ENCODE data around the gene ATG2A.

DNA sequence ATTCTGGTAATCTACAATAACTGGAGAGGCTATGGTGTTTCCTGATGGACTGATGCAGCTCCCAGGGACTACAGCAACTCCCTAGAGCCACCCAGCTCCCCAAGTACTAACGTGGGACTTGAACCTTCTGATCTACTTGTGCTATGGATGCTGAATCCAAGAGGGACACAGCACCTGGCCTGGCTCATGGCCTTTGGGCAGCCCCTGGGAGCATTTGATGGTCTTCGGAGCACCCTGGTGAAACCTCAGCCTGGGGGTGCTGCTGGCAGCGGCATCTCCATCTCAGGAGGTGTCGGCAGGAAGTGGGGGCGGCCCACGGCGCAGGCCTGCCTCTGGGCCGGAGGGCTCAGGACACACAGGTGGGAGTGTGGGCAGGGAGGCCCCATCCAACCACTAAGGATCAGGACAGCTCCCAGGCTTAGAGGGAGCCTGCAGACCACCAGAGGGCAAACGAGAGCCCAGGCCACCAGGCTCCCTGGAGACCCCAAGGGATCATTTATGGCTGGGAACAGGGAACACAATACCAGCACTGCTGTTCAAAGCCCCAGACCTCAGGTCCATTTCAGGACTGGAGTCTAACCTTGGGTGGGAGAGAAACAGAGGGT, 47.3 kb downstream of the ATG2A start:
- TF ChIP-seq CTCF (IDR thresholded peaks at IDR 0.05; ENCODE audit: insufficient read depth, low read depth, low read length) (peak; percentile 6), EZH2 (IDR thresholded peaks at IDR 0.05; ENCODE audit: insufficient read depth, low read length) (no peak)

Measured in astrocyte (in vitro differentiated cells and primary cell).